PC-9 (cell line): ENCODE measurements around the gene NOXO1. TPM values are rescaled to one million over a fixed set of nuclear protein-coding genes. Genes with fewer than 3 reads are reported as not detected.

Experiments
- BruUV-seq: library from RNA; stranded (reverse); fragments of 400-500 nt; replicated peaks from 2 replicates; lab custom pipeline; 2021; lab: Mats Ljungman, UMichigan
- CTCF ChIA-PET: fragments of 300-600 bp; sonication (Branson Sonifier 250); formaldehyde crosslinking; loops from one replicate; lab custom pipeline; 2022; ENCODE audit warnings: antibody characterized with exemption; lab: Charles Lee
- POLR2A ChIA-PET: fragments of 300-600 bp; sonication (Branson Sonifier 250); formaldehyde crosslinking; loops from one replicate; lab custom pipeline; 2022; ENCODE audit warnings: antibody characterized with exemption; ENCODE audit not compliant: unreplicated experiment; lab: Charles Lee
- DNase-seq, 2 experiments: peaks; one replicate each; pipeline versions ENCODE4 v3.0.0 to v3.0.0-alpha.2; 2015 to 2022; ENCODE audit warnings: mixed read lengths in 1 of 2
- H2AFZ ChIP-seq: fragments of 200-600 bp; sonication (generic); 2 replicates; pipeline ENCODE4 v1.8.1; 2017; ENCODE audit warnings: antibody characterized with exemption
- H3F3A ChIP-seq: fragments of 200-600 bp; sonication (generic); 2 replicates; pipeline ENCODE4 v1.8.1; 2017; ENCODE audit warnings: antibody characterized with exemption, mild to moderate bottlenecking, low read depth; ENCODE audit not compliant: insufficient read depth
- H3K27ac ChIP-seq: fragments of 200-600 bp; sonication (generic); 2 replicates; pipeline ENCODE4 v1.6.1; 2016; ENCODE audit warnings: mixed run types
- H3K27me3 ChIP-seq: fragments of 200-600 bp; sonication (generic); 2 replicates; pipeline ENCODE4 v1.6.1; 2016; ENCODE audit warnings: low read depth, mixed run types; ENCODE audit not compliant: insufficient read depth
- H3K36me3 ChIP-seq: fragments of 200-600 bp; sonication (generic); 2 replicates; pipeline ENCODE4 v1.6.1; 2016; ENCODE audit warnings: low read depth, mixed run types
- H3K4me1 ChIP-seq: fragments of 200-600 bp; sonication (generic); replicated peaks from 2 replicates; pipeline ENCODE4 v1.6.1; 2016; ENCODE audit warnings: mixed run types; ENCODE audit not compliant: insufficient read depth
- H3K4me2 ChIP-seq: fragments of 200-600 bp; sonication (generic); 2 replicates; pipeline ENCODE4 v1.6.1; 2017; ENCODE audit warnings: mixed run types
- H3K4me3 ChIP-seq: fragments of 200-600 bp; sonication (generic); 2 replicates; pipeline ENCODE4 v1.6.1; 2016; ENCODE audit warnings: mixed run types
- H3K79me2 ChIP-seq: fragments of 200-600 bp; sonication (generic); 2 replicates; pipeline ENCODE4 v1.6.1; 2017; ENCODE audit warnings: low read depth, mixed run types
- H3K9me2 ChIP-seq: fragments of 200-600 bp; sonication (generic); 2 replicates; pipeline ENCODE4 v1.8.1; 2017; ENCODE audit warnings: mild to moderate bottlenecking; ENCODE audit not compliant: insufficient read depth
- H3K9me3 ChIP-seq: fragments of 200-600 bp; sonication (generic); 2 replicates; pipeline ENCODE4 v1.8.1; 2016; ENCODE audit warnings: low read depth; ENCODE audit not compliant: insufficient read depth
- H4K20me1 ChIP-seq: fragments of 200-600 bp; sonication (generic); 2 replicates; pipeline ENCODE4 v1.8.1; 2017; ENCODE audit not compliant: insufficient read depth
- EZH2 ChIP-seq: fragments of 200-600 bp; sonication (generic); IDR thresholded peaks from 2 replicates; pipeline ENCODE4 v1.8.0; 2017; ENCODE audit warnings: antibody characterized with exemption, low read depth
- intact Hi-C: fragments of 100-400 bp; cut with micrococcal nuclease; formaldehyde crosslinking; loops from one replicate; pipeline ENCODE4 v1.10.0; 2022; ENCODE audit not compliant: unreplicated experiment
- total RNA-seq: library from RNA; stranded (reverse); gene quantifications from 2 replicates; pipeline ENCODE4 v1.2.3, GENCODE V29; 2021
- TF ChIP-seq, protein P1 (sequence below): fragments of 200-600 bp; sonication (generic); conservative IDR thresholded peaks from 2 replicates; pipeline ENCODE4 v1.6.1; 2017; ENCODE audit warnings: mixed run types, antibody characterized with exemption, mild to moderate bottlenecking, moderate library complexity

NOXO1 gene
- total RNA-seq, 1 experiment from 2014 or later: 11.1 TPM

DNA sequence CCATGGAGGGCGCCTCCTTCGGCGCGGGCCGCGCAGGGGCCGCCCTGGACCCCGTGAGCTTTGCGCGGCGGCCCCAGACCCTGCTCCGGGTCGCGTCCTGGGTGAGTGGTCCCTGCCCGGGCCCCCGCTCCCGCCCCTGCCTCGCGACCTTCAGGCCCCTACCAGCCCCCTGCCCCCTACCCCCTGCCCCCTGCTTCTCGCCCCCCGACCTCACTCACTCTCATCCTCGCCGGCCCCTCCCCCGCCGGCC lies 8.8 kb upstream of the NOXO1 start:
- Histone ChIP-seq H3K9me3 (no peaks in the 10 kb centered on the region), H3K27me3 (no peaks in the 10 kb centered on the region), H4K20me1 (no peaks in the 10 kb centered on the region), H3F3A (peaks cover 60% of the 10 kb centered on the region), H3K36me3 (no peaks in the 10 kb centered on the region; the same call in 1 of the 2 replicates), H3K9me2 (no peaks in the 10 kb centered on the region), H3K79me2 (peaks cover 9% of the 10 kb centered on the region), H3K4me3 (peak overlapping the region; percentile 45; the same call in 1 of the 2 replicates), H3K4me1 (peaks cover 37% of the 10 kb centered on the region), H3K4me2 (peak overlapping the region; percentile 81), H2AFZ (no peak overlapping the region), H3K27ac (no peak overlapping the region)
- ChIA-PET POLR2A (no interaction called here), CTCF (no interaction called here)
- no peak for DNase-seq
- intact Hi-C loops: no loop called here
- no peak for TF ChIP-seq EZH2
- TF ChIP-seq, protein P1, sequence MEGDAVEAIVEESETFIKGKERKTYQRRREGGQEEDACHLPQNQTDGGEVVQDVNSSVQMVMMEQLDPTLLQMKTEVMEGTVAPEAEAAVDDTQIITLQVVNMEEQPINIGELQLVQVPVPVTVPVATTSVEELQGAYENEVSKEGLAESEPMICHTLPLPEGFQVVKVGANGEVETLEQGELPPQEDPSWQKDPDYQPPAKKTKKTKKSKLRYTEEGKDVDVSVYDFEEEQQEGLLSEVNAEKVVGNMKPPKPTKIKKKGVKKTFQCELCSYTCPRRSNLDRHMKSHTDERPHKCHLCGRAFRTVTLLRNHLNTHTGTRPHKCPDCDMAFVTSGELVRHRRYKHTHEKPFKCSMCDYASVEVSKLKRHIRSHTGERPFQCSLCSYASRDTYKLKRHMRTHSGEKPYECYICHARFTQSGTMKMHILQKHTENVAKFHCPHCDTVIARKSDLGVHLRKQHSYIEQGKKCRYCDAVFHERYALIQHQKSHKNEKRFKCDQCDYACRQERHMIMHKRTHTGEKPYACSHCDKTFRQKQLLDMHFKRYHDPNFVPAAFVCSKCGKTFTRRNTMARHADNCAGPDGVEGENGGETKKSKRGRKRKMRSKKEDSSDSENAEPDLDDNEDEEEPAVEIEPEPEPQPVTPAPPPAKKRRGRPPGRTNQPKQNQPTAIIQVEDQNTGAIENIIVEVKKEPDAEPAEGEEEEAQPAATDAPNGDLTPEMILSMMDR: no peak
- no TSS peak for BruUV-seq

- Histone ChIP-seq H3K27me3 (no peaks in the 10 kb centered on the region), H3K9me2 (no peaks in the 10 kb centered on the region), H4K20me1 (no peaks in the 10 kb centered on the region), H3K4me2 (peak within 1 kb of the TSS; percentile 81), H3K9me3 (no peaks in the 10 kb centered on the region), H3F3A (peaks cover 63% of the 10 kb centered on the region), H3K4me3 (peak within 1 kb of the TSS; percentile 45), H3K36me3 (no peaks in the 10 kb centered on the region; the same call in 1 of the 2 replicates), H3K79me2 (peaks cover 15% of the 10 kb centered on the region), H2AFZ (peak within 1 kb of the TSS; percentile 65; the same call in 1 of the 2 replicates), H3K4me1 (peaks cover 39% of the 10 kb centered on the region), H3K27ac (no peak within 1 kb of the TSS)
- no peak for DNase-seq
- BruUV-seq: no TSS peak
- ChIA-PET POLR2A (no interaction called here), CTCF (no interaction called here)
- intact Hi-C loops: no loop called here
- no peak for TF ChIP-seq EZH2
- TF ChIP-seq, protein P1: no peak
Measured at GRCh38 chr16:1989209-1990100, 8.2 kb upstream of the NOXO1 start, which contains the start of gene SYNGR3. TSS of gene SYNGR3 (plus strand) at chr16:1989970. CDS start at chr16:1990103, 133 bp downstream.

DNA sequence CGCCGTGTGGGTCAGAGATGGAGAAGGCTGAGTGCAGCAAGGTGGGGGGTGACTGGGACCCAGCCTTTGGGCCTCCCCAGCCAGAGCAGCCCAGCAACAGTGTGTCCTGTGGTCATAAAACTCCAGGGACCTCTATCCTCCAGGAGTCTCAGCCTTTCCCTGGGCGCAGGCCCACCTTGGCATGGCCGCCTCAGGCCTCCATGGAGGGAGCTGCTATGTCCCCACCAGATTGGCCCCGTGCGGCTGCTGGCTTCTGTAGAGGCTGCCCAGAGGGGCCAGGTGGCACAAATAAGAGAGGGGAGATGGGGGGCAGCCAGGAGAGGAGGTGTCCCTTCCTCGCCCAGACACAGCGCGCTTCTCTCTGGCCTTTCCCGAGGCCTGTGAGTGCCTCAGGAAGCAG lies 5.9 kb upstream of the NOXO1 start:
- intact Hi-C loops: no loop called here
- H3K4me2 ChIP-seq: no peak overlapping the region
- H3K27me3 ChIP-seq: no peaks in the 10 kb centered on the region
- H3K79me2 ChIP-seq: peaks cover 17% of the 10 kb centered on the region
- peaks cover 57% of the 10 kb centered on the region for H3F3A ChIP-seq
- ChIA-PET POLR2A (no interaction called here), CTCF (no interaction called here)
- H3K9me2 ChIP-seq: no peaks in the 10 kb centered on the region
- no peak for DNase-seq
- no peak overlapping the region for H3K4me3 ChIP-seq
- BruUV-seq: no TSS peak
- H4K20me1 ChIP-seq: no peaks in the 10 kb centered on the region
- no peaks in the 10 kb centered on the region; the same call in 1 of the 2 replicates for H3K36me3 ChIP-seq
- H3K9me3 ChIP-seq: no peaks in the 10 kb centered on the region
- TF ChIP-seq, protein P1: no peak
- TF ChIP-seq EZH2: no peak
- H2AFZ ChIP-seq: no peak overlapping the region
- peaks cover 40% of the 10 kb centered on the region for H3K4me1 ChIP-seq
- no peak overlapping the region for H3K27ac ChIP-seq
